ENCODE measurements around the gene SLC5A6. TPM values are rescaled to one million over a fixed set of nuclear protein-coding genes. Genes with fewer than 3 reads are reported as not detected.

Gene SLC5A6
- total and polyA plus RNA-seq, 2 of the 8 experiments (the other 6 are each of a cell fraction or from before 2014, with no cell fraction given) = 118 to 183 TPM

- TF ChIP-seq CBX8 (IDR thresholded peaks at IDR 0.05; ENCODE audit: borderline replicate concordance, low read depth, low read length) = no peak
Observed at GRCh38 chr2:27255660-27256059, 43.6 kb upstream of the SLC5A6 start (continued).
